ENCODE data around the gene KIFAP3.
A peak's percentile ranks its signal among the peaks of the same experiment; 100 is the strongest.
"Not testable (repeated sequence)": the region's sequence is repeated elsewhere in the genome, so short reads cannot be mapped to it uniquely, and the experiment has no call there.

Gene KIFAP3

GRCh38 chr1:169918927-169919326, 155.6 kb downstream of the KIFAP3 start:
- no peak for ATAC-seq

GRCh38 chr1:169918220-169918619, 156.3 kb downstream of the KIFAP3 start:
- not testable (repeated sequence) for ATAC-seq

DNA sequence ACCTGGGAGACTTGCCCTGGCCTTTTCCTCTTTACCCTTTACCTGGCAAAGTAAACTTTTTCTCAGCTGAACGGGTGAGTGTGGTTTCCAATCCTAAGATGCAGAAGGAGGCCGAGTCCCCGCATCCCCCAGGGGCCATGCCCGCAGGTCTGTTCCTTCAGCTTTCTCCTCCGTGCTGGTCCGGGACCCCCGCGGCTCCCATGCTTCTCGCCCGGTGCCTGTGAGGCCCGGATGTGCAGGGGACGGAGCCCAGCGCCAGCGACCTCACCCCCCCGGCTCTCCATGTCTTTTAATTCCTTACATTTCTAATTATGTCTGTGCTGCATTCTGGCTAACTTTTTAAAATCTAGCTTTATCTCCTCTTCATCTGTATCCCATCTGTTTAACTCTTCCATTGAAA, 159.3 kb downstream of the KIFAP3 start:
- no peak for ATAC-seq

GRCh38 chr1:169914531-169914930, 160.0 kb downstream of the KIFAP3 start:
- ATAC-seq, result peak in 1 of 2 donors; percentile 72

DNA sequence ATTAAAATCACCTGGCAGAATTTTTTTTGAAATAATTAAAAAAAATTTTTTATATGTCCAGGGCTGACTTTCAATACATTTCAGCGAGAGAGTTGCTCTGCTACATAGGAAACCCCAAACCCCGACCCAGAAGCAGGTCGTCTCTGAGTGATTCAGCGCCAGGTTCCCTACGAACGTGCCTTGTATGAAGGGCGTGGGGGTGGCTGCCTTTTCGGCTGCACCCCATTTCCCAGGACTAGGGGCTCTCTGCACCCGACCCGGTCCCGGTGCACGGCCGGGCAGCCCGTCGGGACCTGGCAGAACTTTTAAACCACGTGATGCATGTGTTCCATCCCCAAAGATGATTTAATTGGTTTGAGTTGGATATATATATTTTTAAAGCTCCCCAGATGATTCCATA, 165.0 kb downstream of the KIFAP3 start:
- no peak for ATAC-seq

DNA sequence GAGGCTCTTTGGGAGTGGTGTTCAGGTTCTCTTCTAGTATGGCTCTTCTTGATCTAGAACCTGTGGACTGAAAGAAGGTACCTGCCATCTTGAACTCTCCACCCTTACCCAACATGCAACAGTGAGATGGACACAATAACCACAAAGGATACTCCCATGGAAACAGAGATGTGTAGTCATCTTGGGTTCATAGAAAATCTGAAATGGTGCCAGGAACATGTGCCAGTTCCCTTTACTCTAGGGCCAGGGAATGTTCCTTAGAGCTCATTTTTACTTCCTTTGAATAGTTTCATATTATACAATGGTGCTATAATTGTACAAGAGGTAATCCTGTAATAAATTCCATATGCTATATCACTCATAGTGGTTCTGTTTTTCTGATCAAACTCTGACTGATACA, 167.6 kb downstream of the KIFAP3 start:
- no peak for ATAC-seq

DNA sequence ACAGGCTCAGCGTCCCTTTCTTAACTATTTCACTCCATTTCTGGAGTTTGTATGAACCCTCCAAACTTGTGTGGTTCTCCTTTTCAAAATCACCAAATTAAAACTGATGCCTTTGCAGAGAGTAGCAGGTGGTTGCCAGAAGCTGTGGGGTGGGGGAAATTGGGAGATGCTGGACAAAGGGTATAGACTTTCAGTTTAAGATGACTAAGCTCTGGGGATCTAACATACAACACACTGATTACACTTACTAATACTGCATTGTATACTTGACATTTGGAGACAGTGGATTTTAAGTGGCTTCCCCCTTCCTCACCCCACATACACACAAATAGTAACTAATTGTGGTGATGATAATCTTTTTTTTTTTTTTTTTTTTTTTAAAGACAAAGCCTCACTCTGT, 169.7 kb downstream of the KIFAP3 start:
- no peak for ATAC-seq

DNA sequence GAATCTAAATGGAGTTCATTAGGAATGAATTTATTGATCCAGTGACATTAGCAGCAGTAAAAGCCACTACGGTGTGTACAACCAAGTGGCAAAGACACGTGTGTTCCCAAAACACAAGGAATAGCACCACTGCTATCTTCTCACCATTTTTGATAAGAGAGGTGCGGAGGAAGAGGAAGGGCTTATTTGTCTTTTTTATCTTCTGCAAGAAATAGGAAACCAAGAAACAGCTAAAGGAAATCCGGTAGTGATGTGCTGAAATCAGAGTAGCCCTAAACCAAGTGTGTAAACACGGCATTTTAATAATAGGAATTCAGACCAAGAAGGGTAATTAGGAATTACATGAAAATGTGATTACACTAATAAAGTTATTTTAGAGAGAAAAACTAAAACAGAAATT, 171.7 kb downstream of the KIFAP3 start:
- ATAC-seq, result no peak

DNA sequence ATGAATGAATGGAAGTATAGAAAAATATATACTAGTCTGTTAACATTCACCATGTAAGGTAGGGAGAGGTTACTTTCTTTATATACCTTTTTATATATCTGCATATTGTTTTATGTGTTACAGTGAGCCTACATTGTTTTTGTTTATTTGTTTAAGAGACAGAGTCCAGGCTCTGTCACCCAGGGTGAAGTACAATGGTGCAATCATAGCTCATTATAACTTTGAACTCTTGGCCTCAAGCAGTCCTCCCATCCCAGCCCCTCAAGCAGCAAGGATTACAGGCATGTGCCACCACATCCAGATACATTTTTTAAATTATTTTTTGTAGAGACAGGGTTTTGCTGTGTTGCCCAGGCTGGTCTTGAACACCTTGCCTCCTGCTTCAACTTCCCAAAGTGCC, 173.4 kb downstream of the KIFAP3 start:
- ATAC-seq, result no peak

DNA sequence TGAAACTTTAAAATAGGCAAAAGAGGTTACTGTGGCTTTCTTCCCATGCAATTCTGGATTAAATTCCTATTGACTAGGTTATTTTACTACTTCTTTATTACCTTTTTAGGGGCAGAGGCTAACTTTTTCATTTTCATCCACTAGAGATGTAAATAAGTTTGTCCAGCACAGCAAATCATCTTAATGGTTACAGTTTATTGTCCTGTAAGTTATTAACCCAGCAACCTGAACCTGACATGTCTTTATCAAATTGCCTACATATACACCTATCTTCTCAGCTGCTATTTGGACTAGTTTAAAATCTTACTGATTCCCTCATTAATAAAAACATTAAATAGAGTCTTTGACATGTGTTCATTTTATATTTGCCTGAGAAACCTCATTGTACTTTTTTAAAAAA, 173.9 kb downstream of the KIFAP3 start:
- ATAC-seq, result no peak

- ATAC-seq, result no peak
Observed at GRCh38 chr1:169899519-169900217, 174.8 kb downstream of the KIFAP3 start.

DNA sequence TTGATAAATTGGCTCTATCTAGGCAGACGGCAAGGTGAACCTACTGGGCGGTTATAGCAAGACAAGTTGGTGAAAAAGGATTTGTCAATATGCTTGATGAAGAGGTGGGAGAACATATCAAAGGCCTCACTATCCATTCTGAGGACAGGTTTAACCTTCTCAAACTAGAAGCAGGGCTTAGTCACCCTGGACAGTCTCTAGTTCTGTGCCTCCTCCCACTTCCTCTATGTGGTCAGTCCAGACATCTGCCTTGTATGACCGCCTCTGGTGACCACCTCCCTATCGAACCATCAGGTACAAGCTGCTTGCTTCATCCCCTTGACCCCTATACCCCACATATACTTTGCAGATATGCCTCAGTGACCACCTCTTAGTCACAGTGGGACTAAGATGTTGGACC, 178.5 kb downstream of the KIFAP3 start:
- no peak for ATAC-seq

- ATAC-seq, result no peak
Observed at GRCh38 chr1:169894424-169895145, 179.9 kb downstream of the KIFAP3 start.

- ATAC-seq, result peak; percentile 89 to 90
Observed at GRCh38 chr1:169893645-169894423, 180.7 kb downstream of the KIFAP3 start, which contains the start of gene SCYL3. Gene SCYL3, minus strand, starts transcription at chr1:169893896. Its CDS starts 5,056 bp downstream, at chr1:169888840.

GRCh38 chr1:169892927-169893644, 181.4 kb downstream of the KIFAP3 start:
- ATAC-seq, result peak in 1 of 2 donors; percentile 0

GRCh38 chr1:169892176-169892926, 182.1 kb downstream of the KIFAP3 start:
- ATAC-seq, result no peak

GRCh38 chr1:169891539-169891885, 183.0 kb downstream of the KIFAP3 start:
- ATAC-seq, result no peak

GRCh38 chr1:169890761-169891538, 183.5 kb downstream of the KIFAP3 start:
- peak; percentile 15 to 17 for ATAC-seq

GRCh38 chr1:169889871-169890270, 184.6 kb downstream of the KIFAP3 start:
- ATAC-seq, result no peak

DNA sequence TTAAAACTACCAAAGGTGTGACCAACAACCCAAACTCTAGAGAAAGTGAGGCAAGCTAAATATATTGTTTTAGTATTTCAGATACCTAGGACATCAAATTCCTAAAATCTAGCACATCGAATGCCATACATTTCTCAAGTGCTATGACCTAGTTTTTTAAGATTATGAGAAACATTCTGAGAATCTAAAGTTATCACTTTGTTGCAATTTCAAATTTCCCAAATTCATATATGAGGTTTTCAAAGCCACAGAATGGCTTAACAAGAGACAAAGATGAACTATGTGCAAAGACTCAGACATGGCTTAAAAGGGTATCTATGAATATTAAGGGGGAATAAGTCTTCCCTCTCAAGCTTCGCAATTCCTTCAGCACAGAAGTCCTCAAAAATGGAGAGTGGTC, 187.6 kb downstream of the KIFAP3 start:
- ATAC-seq, result no peak

DNA sequence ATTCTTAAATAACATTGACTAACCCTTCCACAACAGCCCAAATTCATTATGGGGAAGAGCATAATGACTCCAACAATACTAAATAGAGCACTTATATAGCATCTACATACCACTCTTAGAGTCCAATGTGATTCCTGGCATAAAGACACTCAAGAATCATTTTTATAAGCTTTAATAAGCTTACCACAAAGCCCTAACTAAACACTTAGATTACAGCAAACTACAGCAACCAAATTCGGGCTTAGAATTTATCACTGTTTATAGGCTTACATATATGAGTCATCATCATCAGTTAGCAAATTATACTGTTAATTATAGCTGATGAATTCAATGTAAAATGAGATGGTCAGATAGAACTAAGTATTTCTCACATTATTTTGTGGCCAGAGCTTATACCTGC, 188.1 kb downstream of the KIFAP3 start:
- no peak for ATAC-seq

Measured in activated CD4-positive, CD25-positive, alpha-beta regulatory T cell treated with anti-CD3 and anti-CD28 coated beads, Interleukin-2, amount 50 U/mL, for 24 hours (primary cell).